Spleen (tissue), 11 donors: ENCODE measurements around the gene SLC39A13. TPM values are rescaled to one million over a fixed set of nuclear protein-coding genes. Genes with fewer than 3 reads are reported as not detected.
A peak's percentile ranks its signal among the peaks of the same experiment; 100 is the strongest.

Experiments used
- DNase-seq: peaks from one replicate; pipeline ENCODE4 v3.0.0-alpha.2; 2020
- H3K27ac ChIP-seq, 8 donors: fragments of 200-600 bp; sonication (generic) in 7 of 8; 1 replicate in 4 of 8; 2 replicates in 4 of 8; pipeline versions ENCODE4 v1.5.0 to v1.8.0; 2016 to 2021; ENCODE audit warnings: inconsistent platforms in 4 of 8, mild to moderate bottlenecking in 4 of 8, moderate library complexity in 1 of 8
- H3K27me3 ChIP-seq, 7 donors: fragments of 200-600 bp; sonication (generic) in 6 of 7; replicated peaks in 1 of 7; 1 replicate in 4 of 7; 2 replicates in 3 of 7; pipeline versions ENCODE4 v1.5.0 to v1.8.0; 2016 to 2021; ENCODE audit warnings: inconsistent platforms in 3 of 7, mild to moderate bottlenecking in 1 of 7
- H3K36me3 ChIP-seq, 6 donors: fragments of 200-600 bp; sonication (generic) in 5 of 6; 1 replicate in 4 of 6; 2 replicates in 2 of 6; pipeline versions ENCODE4 v1.5.0 to v1.8.0; 2016 to 2021; ENCODE audit warnings: inconsistent platforms in 2 of 6
- H3K4me1 ChIP-seq, 6 donors: fragments of 200-600 bp; sonication (generic) in 5 of 6; 1 replicate in 3 of 6; 2 replicates in 3 of 6; pipeline versions ENCODE4 v1.5.0 to v1.8.0; 2016 to 2021; ENCODE audit warnings: inconsistent platforms in 3 of 6
- H3K4me3 ChIP-seq, 8 donors: fragments of 200-600 bp; sonication (generic) in 7 of 8; 1 replicate in 4 of 8; 2 replicates in 4 of 8; pipeline versions ENCODE4 v1.5.0 to v1.8.0; 2016 to 2021; ENCODE audit warnings: inconsistent platforms in 4 of 8, mild to moderate bottlenecking in 4 of 8, moderate library complexity in 2 of 8
- H3K9me3 ChIP-seq, 8 donors: fragments of 200-600 bp; sonication (generic) in 7 of 8; 1 replicate in 4 of 8; 2 replicates in 4 of 8; pipeline versions ENCODE4 v1.5.0 to v1.8.0; 2016 to 2021; ENCODE audit warnings: inconsistent platforms in 4 of 8
- CTCF ChIP-seq, 11 experiments: fragments of 200-600 bp in 7 of 11; fragments of 450-650 bp in 4 of 11; sonication (generic) in 4 of 11; IDR thresholded peaks in 8 of 11; conservative IDR thresholded peaks in 3 of 11; 1 replicate in 7 of 11; 2 replicates in 4 of 11; pipeline versions ENCODE4 v1.4.0 to v1.8.0; 2016 to 2021; ENCODE audit warnings: antibody characterized with exemption in 11 of 11, inconsistent platforms in 4 of 11, mild to moderate bottlenecking in 1 of 11
- POLR2A ChIP-seq, 3 donors: fragments of 450-650 bp; IDR thresholded peaks; one replicate each; pipeline ENCODE4 v1.5.1; 2017; ENCODE audit warnings: antibody characterized with exemption in 3 of 3, mild to moderate bottlenecking in 1 of 3
- POLR2AphosphoS5 ChIP-seq, 3 donors: sonication (generic); formaldehyde crosslinking; IDR thresholded peaks; one replicate each; pipeline ENCODE4 v1.5.1; 2017; ENCODE audit warnings: antibody characterized with exemption in 3 of 3
- WGBS, 5 donors: extraction: QIAGEN DNeasy Blood & Tissue Kit in 3 of 5; methylation state at CpG; one replicate each; pipeline versions ENCODE4 v1.1.5 to v1.1.7; 2013 to 2018; 5-methylcytosine and 5-hydroxymethylcytosine counted together
- intact Hi-C: fragments of 100-400 bp; cut with DNase I; formaldehyde crosslinking; loops from one replicate; pipeline ENCODE4 v1.15.0; 2023; ENCODE audit warnings: low total_unique reads
- polyA plus RNA-seq, 3 donors: library from polyadenylated mRNA; stranded (reverse); fragments of 200-250 nt; gene quantifications; one replicate each; pipeline ENCODE4 v1.2.1, GENCODE V29; 2013
- total RNA-seq, 7 donors: library from RNA; depleted of rRNA in 3 of 7; stranded (reverse); fragments of >200 nt in 3 of 7; fragmentation: NEBNext Ultra II Directional in 4 of 7; extraction: Animal tissue kit (Norgen Biotek cat#: 25700) in 4 of 7; gene quantifications; one replicate each; pipeline versions ENCODE4 v1.1.0 to v1.2.1, GENCODE V29; 2016 to 2021
- donor health status: healthy with polysubstance abuse.
- donor health status: DM: no; HTN: no; CAD: no; lungs with moderate emphysema.
- donor health status: DM: no; HTN: no; CAD: no.
- donor health status: Bipolar disorder and iron deficiency.
- donor health status: healthy.
- donor health status: DM: no; HTN: no; CAD: no.
- donor health status: DM: yes; HTN: yes; CAD: no.

SLC39A13 gene
- total and polyA plus RNA-seq, 10 donors: 21.7 to 48.4 (median 40.4) TPM

GRCh38 chr11:47375546-47376085 lies 32.8 kb upstream of the SLC39A13 start:
- Histone ChIP-seq H3K4me1 (peaks cover 4 to 78% (median 32%) of the 10 kb centered on the region in 6 donors), H3K9me3 (no peaks in the 10 kb centered on the region), H3K27me3 (no peaks in the 10 kb centered on the region), H3K36me3 (peaks cover 0 to 57% (median 17%) of the 10 kb centered on the region in 6 donors), H3K4me3 (peak overlapping the region in 7 of 8 donors; percentile 31 to 77 (median 52)), H3K27ac (peak overlapping the region in 7 of 8 donors; percentile 85 to 98 (median 97))
- DNase-seq: peak; percentile 78
- intact Hi-C loops: no loop called here
- WGBS, 5 donors: 81 to 94% (median 86%) methylated on average over 13 of the region's 13 CpGs
- TF ChIP-seq POLR2AphosphoS5 (IDR thresholded peaks at IDR 0.05) (peak in 1 of 3 donors; percentile 58), POLR2A (IDR thresholded peaks at IDR 0.05) (no peak), CTCF (IDR thresholded peaks at IDR 0.05 in 8 of 11, conservative IDR thresholded peaks at IDR 0.05 in 3 of 11) (no peak)

GRCh38 chr11:47376107-47376524 lies 32.3 kb upstream of the SLC39A13 start:
- TF ChIP-seq POLR2A (IDR thresholded peaks at IDR 0.05): no peak
- TF ChIP-seq POLR2AphosphoS5 (IDR thresholded peaks at IDR 0.05): no peak
- TF ChIP-seq CTCF (IDR thresholded peaks at IDR 0.05 in 8 of 11, conservative IDR thresholded peaks at IDR 0.05 in 3 of 11): no peak
- Histone ChIP-seq H3K27me3 (no peaks in the 10 kb centered on the region), H3K4me1 (peaks cover 4 to 73% (median 33%) of the 10 kb centered on the region in 6 donors), H3K9me3 (no peaks in the 10 kb centered on the region), H3K27ac (peak overlapping the region in 7 of 8 donors; percentile 85 to 98 (median 97)), H3K4me3 (peak overlapping the region; percentile 31 to 77 (median 52)), H3K36me3 (peaks cover 0 to 52% (median 17%) of the 10 kb centered on the region in 6 donors)
- peak; percentile 76 for DNase-seq
- WGBS, 5 donors: 43 to 72% (median 57%) methylated on average over 8 of the region's 8 CpGs
- intact Hi-C loops: no loop called here

GRCh38 chr11:47376525-47377371 lies 31.6 kb upstream of the SLC39A13 start:
- peak overlapping the region; percentile 83 to 98 (median 94) for H3K27ac ChIP-seq
- peaks cover 0 to 48% (median 17%) of the 10 kb centered on the region in 6 donors for H3K36me3 ChIP-seq
- no peaks in the 10 kb centered on the region for H3K9me3 ChIP-seq
- TF ChIP-seq CTCF (IDR thresholded peaks at IDR 0.05 in 8 of 11, conservative IDR thresholded peaks at IDR 0.05 in 3 of 11): peak in 2 of 11 experiments; percentile 23 to 40
- no peak for TF ChIP-seq POLR2A (IDR thresholded peaks at IDR 0.05)
- peak; percentile 48 to 83 (median 59) for TF ChIP-seq POLR2AphosphoS5 (IDR thresholded peaks at IDR 0.05)
- peak; percentile 91 for DNase-seq
- peak overlapping the region; percentile 31 to 77 (median 52) for H3K4me3 ChIP-seq
- H3K27me3 ChIP-seq: no peaks in the 10 kb centered on the region
- peaks cover 4 to 68% (median 33%) of the 10 kb centered on the region in 6 donors for H3K4me1 ChIP-seq
- intact Hi-C loops: no loop called here
- WGBS, 5 donors: 21 to 43% (median 39%) methylated on average over 7 to 14 of the region's 14 CpGs

GRCh38 chr11:47377571-47378009 lies 30.8 kb upstream of the SLC39A13 start:
- Histone ChIP-seq H3K4me1 (peaks cover 4 to 63% (median 34%) of the 10 kb centered on the region in 6 donors), H3K27me3 (no peaks in the 10 kb centered on the region), H3K4me3 (peak overlapping the region; percentile 31 to 77 (median 52)), H3K9me3 (no peaks in the 10 kb centered on the region), H3K27ac (peak overlapping the region; percentile 83 to 98 (median 94)), H3K36me3 (peaks cover 0 to 48% (median 13%) of the 10 kb centered on the region in 6 donors)
- peak; percentile 87 for DNase-seq
- intact Hi-C loops: no loop called here
- 28 to 48% (median 42%) methylated on average over 5 of the region's 5 CpGs for WGBS, 5 donors
- TF ChIP-seq POLR2AphosphoS5 (IDR thresholded peaks at IDR 0.05) (no peak), POLR2A (IDR thresholded peaks at IDR 0.05) (no peak), CTCF (IDR thresholded peaks at IDR 0.05 in 8 of 11, conservative IDR thresholded peaks at IDR 0.05 in 3 of 11) (no peak)
